Amniotic stem cell (primary cell): ENCODE data around the gene PINK1.
"Not testable (repeated sequence)": the region's sequence is repeated elsewhere in the genome, so short reads cannot be mapped to it uniquely, and the experiment has no call there.

Experiments
- DNase-seq: peaks from one replicate; lab custom pipeline; 2025; lab: John Stamatoyannopoulos, UW

PINK1 gene

GRCh38 chr1:20633190-20634064, at the start of gene PINK1:
Gene PINK1 (plus strand): TSS chr1:20633458. CDS start chr1:20633549, 91 bp downstream.
- DNase-seq: peak; percentile 30

DNA sequence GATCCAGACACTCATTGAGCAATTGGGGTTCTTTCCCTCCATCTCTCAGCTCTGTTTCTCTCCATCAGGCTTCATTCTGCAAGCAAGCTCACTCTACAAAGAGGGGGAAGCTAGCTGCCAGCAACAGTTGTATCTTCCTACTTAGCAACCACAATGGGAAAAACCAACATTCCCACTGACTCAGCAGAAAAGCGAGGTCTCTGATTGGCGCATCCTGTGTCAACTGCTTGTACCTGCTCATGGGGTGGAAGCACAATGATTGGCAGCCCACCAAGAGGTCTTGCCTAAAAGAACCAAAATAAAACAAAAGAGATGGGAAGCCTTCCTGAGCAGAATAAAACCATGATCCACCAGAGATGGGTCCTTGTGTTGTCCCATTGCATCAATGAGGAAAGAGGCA, 48.4 kb upstream of the PINK1 start:
- DNase-seq: no peak

DNA sequence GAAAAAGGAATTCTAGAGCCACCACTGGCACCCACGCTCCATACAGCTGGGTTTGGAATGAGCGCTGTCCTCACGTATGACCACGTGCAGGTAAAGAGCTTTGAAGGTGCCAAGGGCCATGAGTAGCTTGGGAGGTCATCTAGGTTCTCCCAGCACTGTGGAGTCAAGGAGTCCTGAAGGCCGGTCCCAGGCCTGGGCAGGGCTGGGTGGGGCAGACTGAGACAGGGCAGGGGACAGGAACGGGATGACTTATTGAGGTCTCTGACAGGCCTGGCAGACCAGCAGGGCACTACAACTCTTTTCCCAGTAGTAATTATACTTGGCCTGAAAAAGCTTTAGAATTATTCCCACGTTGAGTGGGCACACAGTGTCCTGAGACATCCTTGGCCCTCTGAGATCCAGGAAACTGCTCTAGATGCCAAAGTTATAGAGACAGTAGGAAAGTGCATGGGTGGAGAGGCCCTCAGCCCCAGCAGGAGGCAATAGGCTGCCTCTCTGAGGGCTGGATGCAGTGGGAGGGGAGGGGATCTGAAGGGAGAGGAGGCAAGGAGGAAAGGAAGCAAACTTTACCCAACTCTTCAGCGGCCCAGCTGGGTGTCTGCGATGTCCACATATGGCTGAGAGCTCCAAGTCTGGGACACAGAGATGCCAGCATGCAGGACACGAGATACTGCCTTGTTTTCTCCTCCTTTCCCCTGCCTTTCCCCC, 46.2 kb upstream of the PINK1 start:
- no peak for DNase-seq

- DNase-seq: no peak
Observed at GRCh38 chr1:20587661-20588053, 45.6 kb upstream of the PINK1 start.

DNA sequence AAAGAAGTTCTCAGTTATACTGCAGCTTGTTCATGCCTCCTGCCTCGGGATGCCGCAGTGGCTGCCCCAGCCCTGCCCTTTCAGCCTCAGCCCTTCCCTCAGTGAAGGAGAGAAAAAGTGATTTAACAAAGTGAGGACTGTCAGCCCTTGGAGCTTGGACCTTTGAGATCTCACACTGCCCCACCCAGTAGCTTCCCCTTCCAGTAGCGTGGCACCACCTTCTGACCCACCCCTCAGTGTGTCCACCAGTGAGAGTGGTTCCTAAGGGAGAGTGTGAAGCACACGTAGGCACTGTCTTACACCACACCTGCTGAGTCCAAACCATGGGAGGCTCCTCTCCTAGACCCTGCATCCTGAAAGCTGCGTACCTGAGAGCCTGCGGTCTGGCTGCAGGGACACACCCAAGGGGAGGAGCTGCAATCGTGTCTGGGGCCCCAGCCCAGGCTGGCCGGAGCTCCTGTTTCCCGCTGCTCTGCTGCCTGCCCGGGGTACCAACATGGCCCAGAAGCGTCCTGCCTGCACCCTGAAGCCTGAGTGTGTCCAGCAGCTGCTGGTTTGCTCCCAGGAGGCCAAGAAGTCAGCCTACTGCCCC, 44.5 kb upstream of the PINK1 start, which contains the start of gene CDA:
Gene CDA (plus strand): TSS at position 464 of the 592 bp plus-strand sequence. CDS start 33 bp downstream, at position 497.
- DNase-seq: no peak

- no peak for DNase-seq
Observed at GRCh38 chr1:20589331-20590278, 43.7 kb upstream of the PINK1 start.

DNA sequence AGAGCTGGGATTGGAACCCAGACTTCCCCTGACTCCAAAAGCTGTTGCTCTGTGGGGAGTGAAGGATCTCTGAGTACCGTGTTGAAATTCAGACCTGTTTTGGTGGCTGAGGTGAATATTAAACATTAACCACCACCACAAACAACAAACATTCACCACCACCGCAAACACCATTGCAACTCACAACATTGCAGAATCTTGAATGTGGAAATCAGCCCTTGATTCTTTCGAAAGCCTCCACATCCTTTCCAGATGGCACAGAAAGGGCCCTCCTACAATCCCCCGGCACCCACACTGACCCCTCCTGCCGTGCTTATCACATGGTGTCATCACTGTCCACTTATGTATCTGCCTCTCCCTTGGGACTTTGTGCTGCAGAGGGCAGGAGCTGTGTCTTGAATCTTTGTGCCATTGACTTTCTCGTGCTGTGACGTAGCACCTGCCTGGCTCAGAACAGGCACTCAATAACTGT, 42.9 kb upstream of the PINK1 start:
- no peak for DNase-seq

GRCh38 chr1:20593756-20594155, 39.5 kb upstream of the PINK1 start:
- no peak for DNase-seq

GRCh38 chr1:20594746-20595145, 38.5 kb upstream of the PINK1 start:
- no peak for DNase-seq

GRCh38 chr1:20596106-20596505, 37.2 kb upstream of the PINK1 start:
- DNase-seq: no peak

DNA sequence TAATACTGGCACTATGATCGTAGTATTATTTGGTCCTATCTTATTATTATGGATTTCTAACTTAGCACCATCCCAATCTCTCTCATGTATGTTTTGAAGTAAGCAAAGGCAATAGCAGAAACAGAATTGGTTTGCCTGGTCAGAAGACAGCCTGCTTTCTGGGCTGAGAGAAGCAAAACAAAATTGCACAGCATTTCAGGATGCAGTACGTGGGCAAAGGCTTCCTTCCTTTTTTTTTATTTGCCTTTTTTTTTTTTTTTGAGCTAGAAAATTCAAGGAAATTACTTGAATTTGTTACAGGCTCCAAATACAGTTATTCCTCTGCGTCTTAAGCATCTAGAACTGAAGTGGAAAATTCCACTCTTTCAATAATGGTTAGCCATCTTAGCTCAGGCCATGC, 35.6 kb upstream of the PINK1 start:
- no peak for DNase-seq

- DNase-seq: no peak
Observed at GRCh38 chr1:20600156-20600555, 33.1 kb upstream of the PINK1 start.

- no peak for DNase-seq
Observed at GRCh38 chr1:20601129-20601825, 32.0 kb upstream of the PINK1 start.

GRCh38 chr1:20602851-20603450, 30.3 kb upstream of the PINK1 start:
- no peak for DNase-seq

DNA sequence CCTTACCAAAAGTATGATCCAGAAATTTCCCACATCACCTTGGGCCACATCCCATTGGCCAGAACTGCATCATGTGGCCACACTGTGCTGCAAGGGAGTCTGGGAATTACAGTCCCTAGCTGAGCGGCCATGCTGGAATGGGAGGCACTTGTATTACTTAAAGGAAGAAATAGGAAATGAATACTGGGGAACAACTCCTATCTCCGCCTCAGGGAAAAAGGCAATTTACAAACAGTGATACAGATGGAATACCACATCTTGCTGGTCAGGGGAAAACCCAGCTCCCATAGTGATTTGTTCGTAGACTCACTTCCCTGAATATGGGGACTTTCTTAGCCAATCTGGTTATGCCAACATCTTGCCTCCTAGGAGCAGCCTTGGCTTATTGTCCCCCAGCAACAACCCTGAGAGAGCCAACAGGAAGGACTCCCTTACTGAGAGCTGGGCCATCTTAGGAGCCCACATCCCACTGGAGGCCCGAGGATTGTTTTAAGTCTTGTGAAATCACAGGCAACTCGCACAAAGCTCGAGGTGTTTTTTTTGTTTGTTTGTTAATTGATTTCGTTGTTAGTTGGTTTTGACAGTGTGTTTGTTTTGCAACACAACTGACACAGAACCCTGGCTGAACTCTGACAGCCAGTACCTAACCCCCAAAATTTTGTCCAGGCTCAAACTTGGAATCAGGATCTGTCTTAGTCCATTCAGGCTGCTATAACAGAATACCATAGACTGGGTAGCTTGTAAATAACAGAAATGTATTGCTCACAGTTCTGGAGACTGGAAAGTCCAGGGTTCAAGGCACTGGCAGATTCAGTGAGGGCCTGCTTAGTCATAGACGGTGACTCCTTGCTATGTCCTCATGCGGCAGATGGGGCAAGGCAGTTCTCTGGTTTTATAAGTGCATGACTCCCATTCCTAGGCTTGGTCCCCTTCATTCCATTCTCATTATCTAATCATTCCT, 29.5 kb upstream of the PINK1 start:
- DNase-seq: peak; percentile 52

- no peak for DNase-seq
Observed at GRCh38 chr1:20604678-20605077, 28.6 kb upstream of the PINK1 start.

DNA sequence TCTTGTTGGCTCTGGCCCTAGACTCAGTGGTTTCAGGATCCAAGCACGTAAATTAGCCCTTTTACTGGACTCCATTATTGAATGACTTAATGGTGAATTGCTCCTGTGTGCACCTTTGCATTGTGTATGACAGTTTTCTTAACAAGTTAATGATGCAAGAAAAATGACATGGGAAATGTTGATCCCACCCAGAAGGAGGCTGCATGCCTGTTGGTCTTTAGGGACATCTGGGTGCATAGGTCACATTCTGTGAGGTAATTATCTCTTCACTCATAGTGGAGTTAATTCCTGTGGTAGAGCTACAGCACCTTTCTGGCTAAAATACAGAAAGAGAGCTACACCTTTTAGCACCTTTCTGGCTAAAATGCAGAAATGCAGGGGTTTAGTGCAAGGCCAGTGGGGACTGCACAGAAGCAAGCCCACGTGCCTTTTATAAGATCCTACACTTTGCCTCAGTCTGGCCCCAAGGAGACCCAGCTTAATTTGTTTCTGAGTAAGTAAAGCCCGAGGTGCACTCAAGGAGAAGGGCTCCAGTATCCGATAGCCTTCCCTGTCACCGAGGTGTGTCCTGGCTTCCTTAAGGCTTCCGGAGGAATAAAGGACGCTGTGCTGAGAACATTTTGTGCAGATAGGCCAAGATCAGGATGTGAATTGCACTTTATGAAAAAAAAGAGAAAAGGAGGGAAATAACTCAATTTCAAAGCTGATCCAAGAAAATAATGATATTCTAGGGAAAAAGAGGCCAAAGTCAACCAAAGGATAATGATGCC, 26.3 kb upstream of the PINK1 start:
- not testable (repeated sequence) for DNase-seq

- no peak for DNase-seq
Observed at GRCh38 chr1:20609541-20609940, 23.7 kb upstream of the PINK1 start.
